ENCODE measurements around the gene KIR3DL2. TPM values are rescaled to one million over a fixed set of nuclear protein-coding genes. Genes with fewer than 3 reads are reported as not detected.
"Not testable (repeated sequence)": the region's sequence is repeated elsewhere in the genome, so short reads cannot be mapped to it uniquely, and the experiment has no call there.

KIR3DL2 gene
- total RNA-seq = not detected in 2 replicates
- long read RNA-seq = 0 reads

- peaks cover 61% of the 10 kb centered on the region for H3K9me3 Mint-ChIP-seq (ENCODE audit: low read depth)
- H3K4me1 Mint-ChIP-seq (ENCODE audit: low read depth); H3K4me3 Mint-ChIP-seq (ENCODE audit: low read depth); H3K27me3 Mint-ChIP-seq; H3K27ac Mint-ChIP-seq; DNase-seq (ENCODE audit: low spot score, unreplicated experiment); H3K36me3 Mint-ChIP-seq (ENCODE audit: insufficient read depth): not testable (repeated sequence)
These were observed at the start of gene KIR3DL2 for GRCh38 chr19:54850061-54850640. TSS of gene KIR3DL2 (plus strand) at chr19:54850443. CDS start at chr19:54850476, 33 bp downstream.

DNA sequence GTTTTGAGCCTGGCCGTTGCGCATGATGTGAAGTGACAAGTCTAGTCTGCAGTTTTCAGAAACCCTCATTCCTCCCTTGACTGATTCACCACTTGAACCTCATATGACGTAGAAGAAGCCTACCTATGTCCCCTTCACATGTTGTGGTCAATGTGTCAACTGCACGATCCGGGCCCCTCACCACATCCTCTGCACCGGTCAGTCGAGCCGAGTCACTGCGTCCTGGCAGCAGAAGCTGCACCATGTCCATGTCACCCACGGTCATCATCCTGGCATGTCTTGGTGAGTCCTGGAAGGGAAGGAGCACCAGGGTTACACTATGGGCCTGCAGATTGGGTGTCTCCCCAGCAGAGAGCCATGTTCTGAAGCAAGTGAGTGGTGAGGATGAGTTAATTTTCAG, 46.8 kb upstream of the KIR3DL2 start, which contains the start of gene KIR2DL4:
TSS of gene KIR2DL4 (plus strand) at position 201 of the 400 bp plus-strand sequence. CDS start at position 243, 42 bp downstream.
- Mint-ChIP-seq H3K27me3 (no peaks in the 10 kb centered on the region), H3K36me3 (ENCODE audit: insufficient read depth) (peaks cover 1% of the 10 kb centered on the region), H3K27ac (no peak within 1 kb of the TSS), H3K4me3 (ENCODE audit: low read depth) (no peak within 1 kb of the TSS), H3K9me3 (ENCODE audit: low read depth) (peaks cover 58% of the 10 kb centered on the region), H3K4me1 (ENCODE audit: low read depth) (no peaks in the 10 kb centered on the region)
- no peak for TF ChIP-seq CTCF (IDR thresholded peaks at IDR 0.05; ENCODE audit: unreplicated experiment)
- no peak for DNase-seq (ENCODE audit: low spot score, unreplicated experiment)

DNA sequence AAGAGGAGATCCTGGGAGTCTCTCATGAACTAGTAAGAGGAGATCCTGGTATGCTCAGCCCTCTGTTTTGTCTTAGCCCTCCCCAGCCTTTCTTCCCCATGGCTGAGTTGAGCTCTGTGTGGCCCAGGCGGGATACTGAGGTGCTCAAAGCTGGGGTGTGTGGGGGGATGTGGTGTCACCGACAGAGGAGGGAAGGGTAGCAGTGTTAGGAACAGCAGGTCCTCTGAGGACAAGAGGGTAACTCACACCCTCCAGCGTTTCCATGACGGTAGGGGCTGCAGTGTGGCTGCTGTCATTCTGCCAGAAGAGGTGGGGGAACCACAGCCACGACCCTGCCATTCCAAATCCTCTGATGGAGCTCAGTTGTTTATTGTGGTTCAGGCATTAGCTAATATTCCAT, 46.1 kb upstream of the KIR3DL2 start:
- Mint-ChIP-seq H3K4me3 (ENCODE audit: low read depth) (no peak overlapping the region), H3K36me3 (ENCODE audit: insufficient read depth) (peaks cover 1% of the 10 kb centered on the region), H3K27me3 (no peaks in the 10 kb centered on the region), H3K27ac (no peak overlapping the region), H3K9me3 (ENCODE audit: low read depth) (peaks cover 58% of the 10 kb centered on the region), H3K4me1 (ENCODE audit: low read depth) (no peaks in the 10 kb centered on the region)
- no peak for DNase-seq (ENCODE audit: low spot score, unreplicated experiment)
- TF ChIP-seq CTCF (IDR thresholded peaks at IDR 0.05; ENCODE audit: unreplicated experiment) = no peak

DNA sequence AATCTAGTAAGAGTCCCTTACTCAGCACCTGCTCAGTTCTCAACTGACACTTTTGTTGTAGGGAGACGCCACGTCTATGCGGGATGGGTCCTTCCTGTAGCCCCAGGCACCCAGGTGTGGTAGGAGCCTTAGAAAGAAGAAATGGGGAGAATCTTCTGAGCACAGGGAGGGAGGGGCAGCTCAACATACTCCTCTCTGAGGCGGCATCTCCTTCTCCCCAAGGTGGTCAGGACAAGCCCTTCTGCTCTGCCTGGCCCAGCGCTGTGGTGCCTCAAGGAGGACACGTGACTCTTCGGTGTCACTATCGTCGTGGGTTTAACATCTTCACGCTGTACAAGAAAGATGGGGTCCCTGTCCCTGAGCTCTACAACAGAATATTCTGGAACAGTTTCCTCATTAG, 45.7 kb upstream of the KIR3DL2 start:
- DNase-seq (ENCODE audit: low spot score, unreplicated experiment) = no peak
- H3K4me1 Mint-ChIP-seq (ENCODE audit: low read depth) = no peaks in the 10 kb centered on the region
- H3K27me3 Mint-ChIP-seq = no peaks in the 10 kb centered on the region
- peaks cover 2% of the 10 kb centered on the region for H3K36me3 Mint-ChIP-seq (ENCODE audit: insufficient read depth)
- H3K9me3 Mint-ChIP-seq (ENCODE audit: low read depth) = peaks cover 56% of the 10 kb centered on the region
- TF ChIP-seq CTCF (IDR thresholded peaks at IDR 0.05; ENCODE audit: unreplicated experiment) = no peak
- no peak overlapping the region for H3K4me3 Mint-ChIP-seq (ENCODE audit: low read depth)
- H3K27ac Mint-ChIP-seq = no peak overlapping the region

- Mint-ChIP-seq H3K27ac (no peak overlapping the region), H3K4me3 (ENCODE audit: low read depth) (no peak overlapping the region), H3K9me3 (ENCODE audit: low read depth) (peaks cover 64% of the 10 kb centered on the region), H3K4me1 (ENCODE audit: low read depth) (no peaks in the 10 kb centered on the region), H3K27me3 (no peaks in the 10 kb centered on the region), H3K36me3 (ENCODE audit: insufficient read depth) (peaks cover 3% of the 10 kb centered on the region)
- TF ChIP-seq CTCF (IDR thresholded peaks at IDR 0.05; ENCODE audit: unreplicated experiment) = no peak
- DNase-seq (ENCODE audit: low spot score, unreplicated experiment) = no peak
These were observed 44.4 kb upstream of the KIR3DL2 start for GRCh38 chr19:54805665-54806515.

Data from progenitor cell of endocrine pancreas (in vitro differentiated cells).